CD1c-positive myeloid dendritic cell (primary cell): Measurements from ENCODE around the gene GNAS.
A peak's percentile ranks its signal among the peaks of the same experiment; 100 is the strongest.
"Not testable (repeated sequence)": the region's sequence is repeated elsewhere in the genome, so short reads cannot be mapped to it uniquely, and the experiment has no call there.

Experiments
- DNase-seq: peaks from one replicate; pipeline ENCODE4 v3.0.0-alpha.2; 2016; ENCODE audit errors: extremely low spot score

Gene GNAS

DNA sequence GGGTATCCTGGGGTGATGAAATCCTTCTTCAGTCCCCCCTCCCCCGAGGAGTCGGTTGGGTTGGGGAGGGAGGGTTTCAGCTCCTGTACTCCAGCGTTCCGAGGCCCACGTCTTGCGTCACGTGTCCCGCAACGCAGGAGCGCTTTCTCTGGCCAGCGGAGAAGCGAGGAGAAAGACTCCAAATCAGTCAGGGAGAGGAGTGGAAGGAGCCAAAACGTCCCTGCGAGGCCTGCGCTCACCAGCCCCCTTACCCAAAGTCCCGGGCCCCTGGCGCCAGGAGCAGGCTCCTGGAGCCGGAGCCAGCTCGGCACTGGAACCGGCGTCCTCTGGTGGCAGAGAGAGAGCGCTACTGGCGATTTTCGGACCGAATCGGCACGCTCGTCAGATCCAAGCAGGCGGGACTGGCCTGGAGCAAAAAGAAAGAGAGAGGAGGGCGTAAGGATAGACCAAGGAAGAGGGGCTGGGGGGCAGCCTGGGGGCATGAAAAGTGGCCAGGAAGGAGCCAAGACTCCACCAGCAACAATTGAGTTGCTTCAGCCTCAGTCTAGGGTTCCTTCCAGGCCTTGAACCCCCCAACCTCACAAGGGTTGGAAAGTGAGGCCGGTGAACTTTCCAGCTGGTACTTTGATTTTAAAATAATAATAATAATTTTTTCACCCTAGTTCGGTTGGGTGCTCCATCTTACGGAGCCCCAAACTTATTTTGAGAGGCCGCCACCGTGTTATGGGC, at the start of gene GNAS:
Gene GNAS, plus strand, starts transcription at position 174 of the 729 bp plus-strand sequence.
- DNase-seq, result peak; percentile 67

DNA sequence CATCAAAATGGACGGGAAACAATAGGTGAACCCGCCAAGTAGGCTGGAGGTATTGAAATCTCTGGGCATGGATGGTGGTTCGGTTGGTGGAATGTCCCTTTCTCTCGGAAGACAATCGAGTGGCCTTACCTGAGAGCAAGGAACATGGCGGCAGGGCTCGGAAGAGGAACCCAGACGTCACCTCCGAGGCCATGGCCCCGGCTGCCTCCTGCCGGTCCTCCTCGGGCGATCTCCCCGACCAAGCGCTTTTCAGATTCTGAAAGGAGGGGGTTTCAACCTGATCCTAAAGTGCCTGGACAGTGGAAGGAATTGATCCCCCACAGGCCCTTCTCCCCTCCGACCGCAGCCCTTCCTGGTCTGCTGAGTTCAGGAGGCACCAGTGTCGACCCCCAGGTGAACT, 49.0 kb upstream of the GNAS start:
- no peak for DNase-seq

DNA sequence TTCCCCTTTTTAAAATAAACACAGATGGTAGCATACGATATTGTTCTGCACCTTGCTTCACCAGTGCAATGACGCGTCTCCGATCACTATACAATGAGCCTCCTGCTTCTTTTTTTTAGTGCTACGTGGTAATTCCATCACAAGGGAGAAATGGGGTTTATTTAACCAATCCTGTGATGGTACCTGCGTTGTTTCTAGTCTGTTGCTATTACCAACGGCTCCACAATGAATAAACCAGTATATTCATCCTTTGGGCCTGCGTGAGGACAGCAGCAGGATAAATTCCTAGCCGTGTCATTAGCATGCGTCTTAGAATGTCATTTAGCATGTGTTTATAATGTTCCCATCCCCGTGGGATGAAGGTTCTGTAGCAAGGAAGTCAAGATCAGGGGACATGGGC, 44.7 kb upstream of the GNAS start:
- no peak for DNase-seq

DNA sequence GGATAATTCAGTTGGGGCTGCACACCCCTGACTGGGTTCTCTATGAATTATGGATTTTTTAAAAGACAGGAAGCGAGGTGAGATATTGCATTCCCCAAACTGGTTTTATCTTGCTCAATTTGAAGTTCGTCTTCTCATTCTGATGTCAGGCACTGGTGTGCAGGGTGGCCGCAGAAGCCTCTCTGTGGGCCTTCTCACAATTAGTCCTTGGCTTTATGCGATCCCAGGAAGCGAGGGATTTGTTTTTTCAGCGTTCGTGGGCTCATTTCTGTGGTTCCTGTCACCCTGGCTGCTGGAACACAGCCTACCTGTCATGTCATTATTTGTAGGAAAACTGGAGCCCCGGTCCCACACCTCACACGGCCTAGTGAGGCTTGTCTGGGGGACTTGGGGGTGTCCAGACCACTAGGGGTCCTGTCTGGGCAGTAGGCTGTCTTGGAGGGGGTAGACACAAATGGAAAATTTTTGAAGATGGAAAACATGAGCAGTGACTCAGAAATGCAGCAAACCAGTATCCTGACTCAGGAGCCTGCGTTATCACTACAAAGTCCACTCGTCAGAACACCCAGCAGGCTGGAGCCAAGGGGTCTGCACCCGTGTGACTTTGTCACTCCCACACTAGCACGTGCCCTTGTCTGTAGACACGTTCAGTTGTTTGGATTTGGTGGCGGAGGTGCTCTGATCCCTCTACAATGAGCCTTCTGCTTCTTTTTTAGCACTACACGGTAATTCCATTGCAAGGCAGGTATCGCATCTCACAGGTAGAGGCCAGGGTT, 44.1 kb upstream of the GNAS start:
- DNase-seq, result no peak

DNA sequence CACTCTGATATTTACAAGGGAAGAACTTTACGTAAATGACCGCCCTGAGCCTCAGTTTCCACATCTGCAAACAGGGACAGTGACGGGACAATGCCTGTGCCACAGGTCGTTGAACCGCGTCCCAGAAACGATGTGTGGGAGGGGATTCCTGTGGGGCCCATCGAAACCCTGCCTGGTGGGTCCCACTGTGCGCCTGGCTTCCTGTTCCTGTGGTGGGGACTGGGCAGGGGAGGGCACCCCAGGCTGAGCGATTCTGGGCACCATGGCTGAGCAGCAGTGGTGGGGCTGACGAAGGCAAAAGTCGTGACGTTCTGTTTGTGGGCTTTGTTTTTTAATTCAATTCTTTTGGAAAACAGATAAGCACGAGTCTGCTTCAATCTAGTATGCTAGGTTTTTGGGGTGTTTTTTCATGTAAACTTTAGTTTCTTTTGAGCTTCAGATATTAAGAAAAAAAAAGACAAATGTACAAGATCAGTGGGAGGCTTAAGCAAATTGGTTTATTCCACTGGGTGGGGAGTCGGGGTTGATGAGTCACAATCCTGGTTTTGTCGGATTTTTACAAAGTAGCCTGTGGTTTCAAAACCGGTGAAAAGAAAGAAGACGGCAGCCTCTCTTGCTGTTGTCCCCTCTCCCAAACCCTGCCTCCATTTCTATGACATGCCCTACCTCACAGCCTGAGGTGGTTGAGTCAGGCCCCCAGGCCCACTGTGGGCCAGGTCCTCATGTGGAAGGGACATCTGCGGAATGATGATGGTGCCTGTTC, 42.2 kb upstream of the GNAS start:
- no peak for DNase-seq

DNA sequence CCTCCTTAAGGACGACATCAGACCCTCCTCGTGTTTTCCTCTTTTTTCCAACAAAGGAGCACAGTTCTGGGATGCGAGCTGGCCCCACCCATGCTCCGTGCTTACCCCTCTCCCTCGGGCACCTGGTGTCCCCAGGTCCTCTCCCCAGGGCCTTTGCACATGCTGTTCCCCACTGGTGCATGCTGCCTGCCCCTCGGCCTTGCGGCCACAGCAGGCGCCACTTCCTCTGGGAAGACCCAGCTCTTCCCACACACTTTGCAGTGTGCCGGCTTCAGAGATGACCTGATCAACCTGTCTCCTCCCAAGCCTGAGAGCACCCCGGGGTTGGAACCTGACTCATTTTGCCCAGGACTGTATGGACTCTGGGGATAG, 41.7 kb upstream of the GNAS start:
- no peak for DNase-seq

DNA sequence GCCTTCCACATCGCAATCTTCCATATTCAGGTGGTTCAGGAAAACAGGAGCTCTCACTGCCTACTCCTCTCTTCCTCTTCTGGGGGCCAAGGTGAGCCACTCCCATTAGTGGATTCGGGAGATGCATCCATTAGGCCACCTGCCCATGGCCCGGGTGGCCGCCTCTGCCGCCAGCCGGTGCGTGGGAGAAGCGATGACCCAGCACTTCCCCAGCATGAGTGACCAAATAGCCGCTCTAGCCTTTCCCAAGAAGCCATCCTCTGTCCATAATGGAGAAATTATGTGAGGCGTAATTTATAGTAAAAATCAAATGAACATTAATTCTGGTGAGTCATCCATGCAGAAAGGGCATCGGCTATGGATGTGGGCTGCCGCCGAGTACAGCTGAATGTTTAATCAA, 41.2 kb upstream of the GNAS start:
- no peak for DNase-seq

DNA sequence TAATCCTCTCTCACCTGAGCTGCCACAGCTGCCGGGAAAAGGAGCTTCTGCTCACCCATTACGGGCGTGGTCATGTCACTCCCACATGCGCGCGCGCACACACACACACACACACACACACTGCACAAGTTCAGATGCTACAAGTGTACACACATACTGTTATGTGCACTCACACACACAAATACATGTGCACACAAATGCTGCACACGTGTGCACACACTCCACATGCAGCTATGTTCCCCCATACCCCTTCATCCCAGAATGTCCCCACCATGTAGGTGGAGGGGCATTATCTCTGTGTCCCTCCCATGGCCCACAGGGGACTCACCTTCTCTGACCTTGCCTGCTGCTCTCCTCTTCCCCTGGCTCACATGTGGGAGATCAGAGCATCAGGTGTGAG, 39.1 kb upstream of the GNAS start:
- no peak for DNase-seq

- DNase-seq, result no peak
Measured at GRCh38 chr20:58815448-58815847, 37.1 kb upstream of the GNAS start.

DNA sequence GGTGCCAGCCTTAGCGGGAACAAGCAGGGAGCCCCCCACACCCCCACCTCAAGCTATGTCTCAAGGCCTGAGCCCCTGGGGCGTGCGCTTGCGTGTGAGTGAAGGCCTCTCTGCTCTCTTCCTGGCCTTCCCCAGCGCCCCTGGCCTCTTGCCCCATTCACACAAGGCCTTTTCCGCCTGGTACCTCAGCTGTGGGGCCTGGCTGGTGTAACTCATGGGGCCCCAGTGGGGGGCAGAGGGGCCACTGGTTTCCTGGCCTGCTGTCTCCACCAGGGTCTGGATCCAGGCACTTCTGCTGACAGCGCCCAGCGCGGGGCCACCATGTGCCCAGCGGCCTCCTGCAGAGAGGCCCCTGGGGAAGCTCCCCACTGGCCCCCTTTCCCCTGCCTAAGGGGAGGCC, 36.5 kb upstream of the GNAS start:
- DNase-seq, result no peak

DNA sequence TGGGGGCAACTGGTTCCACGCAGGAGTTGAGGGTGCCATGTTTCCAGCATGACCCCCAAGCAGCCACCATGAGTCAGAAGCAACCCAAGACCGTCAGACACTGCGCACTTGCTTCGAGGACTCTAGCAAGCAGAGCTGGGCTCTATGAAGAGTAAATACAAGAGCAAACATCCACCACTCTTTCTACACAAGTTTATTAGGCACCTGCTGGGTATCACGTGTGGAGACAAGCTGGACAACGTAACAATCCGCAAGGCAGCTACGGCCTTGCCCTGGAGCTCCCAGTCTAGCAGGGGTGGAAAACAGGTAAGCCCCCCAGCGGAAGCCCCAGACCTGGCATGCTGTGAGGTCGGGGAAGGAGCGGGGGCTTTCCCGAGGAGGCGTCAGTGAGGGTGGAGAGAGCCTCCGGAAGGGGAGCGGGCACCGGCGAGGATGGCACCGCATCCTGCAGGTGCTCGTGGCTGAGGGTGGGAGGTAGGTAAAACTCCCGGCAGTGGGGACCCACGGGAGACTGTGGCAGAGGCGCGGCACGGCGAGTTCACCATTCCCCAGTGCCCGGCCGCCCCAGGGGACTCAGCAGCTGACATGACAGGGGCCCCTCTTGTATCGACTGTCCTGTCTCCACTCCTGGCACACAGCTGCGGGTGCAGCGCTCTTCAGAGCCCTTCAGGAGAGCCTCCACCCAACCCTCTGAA, 35.4 kb upstream of the GNAS start:
- DNase-seq, result no peak

DNA sequence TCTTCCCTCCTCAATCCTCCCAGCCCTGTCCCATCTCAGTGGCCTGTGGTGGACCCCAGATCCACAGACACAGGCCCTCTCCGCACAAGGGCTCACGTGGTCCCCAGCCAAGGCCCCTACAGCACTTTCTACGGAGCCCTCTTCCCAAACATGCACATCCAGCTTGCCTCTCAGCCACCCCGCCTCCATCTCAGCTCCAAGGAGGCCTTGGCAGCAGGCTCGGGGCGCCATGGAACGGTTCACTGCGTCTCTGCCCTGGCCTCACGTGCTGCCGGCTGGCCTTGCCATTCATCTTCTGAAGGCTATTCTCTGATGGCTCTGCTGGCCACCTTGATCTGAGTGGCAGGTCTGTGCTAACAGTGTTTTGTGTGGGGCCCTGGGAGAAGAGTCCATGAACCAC, 34.8 kb upstream of the GNAS start:
- no peak for DNase-seq

GRCh38 chr20:58818586-58819285, 33.8 kb upstream of the GNAS start:
- DNase-seq, result peak; percentile 3

DNA sequence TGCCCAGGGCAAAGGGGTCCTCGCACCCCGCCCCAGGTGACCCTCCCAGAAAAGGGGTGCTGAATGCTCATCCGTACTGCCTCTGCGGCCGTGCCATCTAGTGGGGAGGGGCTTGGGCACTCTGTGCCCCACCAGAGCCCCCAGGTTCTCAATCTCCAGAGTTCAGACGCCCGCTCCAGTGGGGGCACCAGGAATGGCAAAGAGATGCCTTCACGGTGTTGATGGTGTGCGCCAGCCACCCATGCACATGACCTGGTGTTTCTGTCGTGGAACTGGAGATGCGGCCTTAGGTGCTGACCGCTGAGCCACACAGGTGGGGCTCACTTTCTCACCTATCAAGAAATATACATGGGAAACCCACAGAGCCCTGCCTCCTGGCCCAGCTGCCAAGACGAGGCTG, 32.6 kb upstream of the GNAS start:
- DNase-seq, result no peak

DNA sequence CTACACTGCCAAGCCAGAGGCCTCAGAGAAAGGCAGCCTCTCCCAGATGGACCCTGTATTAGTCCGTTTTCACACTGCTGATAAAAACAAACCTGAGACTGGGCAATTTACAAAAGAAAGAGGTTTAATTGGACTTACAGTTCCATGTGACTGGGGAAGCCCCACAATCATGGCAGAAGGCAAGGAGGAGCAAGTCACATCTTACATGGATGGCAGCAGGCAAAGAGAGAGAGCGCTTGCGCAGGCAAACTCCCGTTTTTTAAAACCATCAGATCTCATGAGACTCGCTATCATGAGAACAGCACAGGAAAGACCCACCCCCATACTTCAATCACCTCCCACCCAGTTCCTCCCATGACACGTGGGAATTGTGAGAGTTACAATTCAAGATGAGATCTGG, 32.0 kb upstream of the GNAS start:
- not testable (repeated sequence) for DNase-seq

DNA sequence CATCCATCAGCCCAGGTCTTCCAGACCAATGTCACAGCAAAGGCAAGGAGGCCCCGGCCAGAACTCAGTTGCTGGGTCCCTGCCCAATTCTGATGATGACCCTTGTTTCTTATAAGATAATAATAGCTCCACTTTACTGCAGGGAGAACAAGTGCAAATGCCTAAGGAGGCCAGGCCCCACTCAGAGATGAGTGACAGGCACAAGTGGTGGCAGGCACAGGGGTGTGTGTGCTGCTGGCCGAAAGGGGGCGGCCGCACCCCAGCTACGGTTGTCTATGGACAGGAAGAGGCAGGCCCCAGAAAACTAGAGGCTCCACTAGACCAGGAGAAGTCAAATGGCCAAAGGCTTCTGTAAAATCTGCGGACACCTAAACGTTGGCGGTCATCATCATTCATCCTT, 30.4 kb upstream of the GNAS start:
- DNase-seq, result no peak

- DNase-seq, result no peak
Measured at GRCh38 chr20:58822748-58823730, 29.5 kb upstream of the GNAS start.

DNA sequence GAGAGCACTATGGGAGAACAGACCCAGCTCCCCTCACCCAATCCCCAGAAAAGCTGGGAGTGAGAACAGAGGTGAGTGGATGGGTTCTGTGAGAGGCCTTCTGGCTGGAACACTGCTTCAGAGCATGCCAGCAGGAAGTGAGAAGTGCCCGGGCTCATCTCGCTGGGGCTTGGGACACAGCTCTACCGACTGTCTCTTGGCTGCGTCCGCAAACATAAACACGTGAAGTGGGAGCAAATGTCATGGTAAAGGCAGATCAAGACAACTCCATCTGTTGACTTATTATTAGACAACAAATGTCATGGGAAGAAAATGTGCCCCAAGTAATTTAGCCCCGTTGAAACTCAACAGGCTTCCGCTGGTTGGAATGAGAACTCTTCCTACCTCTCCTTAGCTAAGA, 27.7 kb upstream of the GNAS start:
- no peak for DNase-seq

DNA sequence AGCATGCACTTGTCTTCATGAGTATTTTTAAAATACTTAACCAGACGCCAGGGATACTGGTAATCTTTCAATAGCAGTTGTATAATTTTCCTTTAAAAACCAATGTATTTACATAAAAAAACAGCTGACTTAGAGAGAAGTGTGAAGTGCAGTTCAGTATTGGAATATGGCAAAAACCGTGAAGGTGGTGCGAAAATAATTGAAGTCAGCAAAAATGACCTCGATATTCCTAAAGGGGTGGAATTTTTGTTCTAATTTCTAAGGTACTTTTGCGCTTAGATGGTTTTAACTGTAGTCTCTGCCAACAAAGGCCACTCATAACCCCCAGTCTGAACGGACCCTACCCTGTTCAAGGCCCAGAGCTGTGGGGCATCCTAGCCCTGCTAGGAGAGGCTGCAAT, 27.1 kb upstream of the GNAS start:
- DNase-seq, result no peak

DNA sequence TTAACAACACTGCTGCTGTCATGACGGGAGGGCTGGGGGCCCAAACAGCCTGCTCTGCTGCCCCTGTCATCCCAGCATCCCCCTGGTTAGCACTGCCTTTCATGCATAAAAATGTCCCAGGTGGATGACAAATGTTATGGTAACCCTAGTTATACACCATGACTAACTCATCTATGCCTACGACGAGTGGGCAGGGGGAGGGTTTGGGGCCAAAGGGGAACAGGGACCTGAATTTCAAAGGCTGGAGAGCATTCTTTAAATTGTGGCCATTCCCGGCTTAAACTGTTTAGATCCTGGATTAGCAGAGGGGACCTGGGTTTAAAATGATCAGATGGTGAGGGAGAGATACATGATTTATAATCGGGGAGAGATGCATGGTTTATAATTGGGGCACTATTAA, 26.2 kb upstream of the GNAS start:
- DNase-seq, result no peak
